Uterus (tissue), 4 donors: ENCODE measurements around the gene UAP1. TPM values are rescaled to one million over a fixed set of nuclear protein-coding genes. Genes with fewer than 3 reads are reported as not detected.

Source experiments
- DNase-seq, 2 donors: peaks; one replicate each; pipeline ENCODE4 v3.0.0-alpha.2; 2019 to 2020
- H3K27ac ChIP-seq, 2 donors: fragments of 200-600 bp; sonication (generic); 1 replicate in 1 of 2; 2 replicates in 1 of 2; pipeline ENCODE4 v1.5.1; 2016 to 2018
- H3K27me3 ChIP-seq, 2 donors: fragments of 200-600 bp; sonication (generic); one replicate each; pipeline ENCODE4 v1.5.1; 2018 to 2019; ENCODE audit warnings: control low read depth in 1 of 2
- H3K36me3 ChIP-seq, 2 donors: fragments of 200-600 bp; sonication (generic); one replicate each; pipeline ENCODE4 v1.5.1; 2019; ENCODE audit warnings: control low read depth in 1 of 2
- H3K4me1 ChIP-seq, 2 donors: fragments of 200-600 bp; sonication (generic); one replicate each; pipeline ENCODE4 v1.5.1; 2018 to 2019; ENCODE audit warnings: control low read depth in 1 of 2
- H3K4me3 ChIP-seq, 2 donors: fragments of 200-600 bp; sonication (generic); 1 replicate in 1 of 2; 2 replicates in 1 of 2; pipeline ENCODE4 v1.5.1; 2018 to 2019; ENCODE audit warnings: mild to moderate bottlenecking in 1 of 2
- H3K9me3 ChIP-seq, 2 donors: fragments of 200-600 bp; sonication (generic); one replicate each; pipeline ENCODE4 v1.5.1; 2019; ENCODE audit warnings: control low read depth in 1 of 2
- CTCF ChIP-seq, 4 experiments: fragments of 200-600 bp in 2 of 4; fragments of 450-650 bp in 2 of 4; sonication (generic) in 2 of 4; IDR thresholded peaks; one replicate each; pipeline ENCODE4 v1.5.1; 2016 to 2019; ENCODE audit warnings: antibody characterized with exemption in 4 of 4, mild to moderate bottlenecking in 2 of 4, moderate library complexity in 1 of 4
- POLR2A ChIP-seq, 2 donors: fragments of 450-650 bp; IDR thresholded peaks; one replicate each; pipeline ENCODE4 v1.6.1; 2016; ENCODE audit warnings: antibody characterized with exemption in 2 of 2, mild to moderate bottlenecking in 1 of 2, moderate library complexity in 1 of 2
- intact Hi-C: fragments of 100-400 bp; cut with DNase I; formaldehyde crosslinking; loops from one replicate; pipeline ENCODE4 v1.15.1; 2023; ENCODE audit warnings: low total_unique reads
- total RNA-seq, 4 donors: library from RNA; depleted of rRNA in 3 of 4; stranded (reverse); fragments of >200 nt in 3 of 4; gene quantifications; one replicate each; pipeline versions ENCODE4 v1.1.0 to v1.2.4, GENCODE V29; 2014 to 2023
- donor health status: DM: yes; HTN: yes; CAD: no.

Gene UAP1
- total RNA-seq, 4 donors from 2014 or later: 17.7 to 66.5 (median 55.0) TPM

DNA sequence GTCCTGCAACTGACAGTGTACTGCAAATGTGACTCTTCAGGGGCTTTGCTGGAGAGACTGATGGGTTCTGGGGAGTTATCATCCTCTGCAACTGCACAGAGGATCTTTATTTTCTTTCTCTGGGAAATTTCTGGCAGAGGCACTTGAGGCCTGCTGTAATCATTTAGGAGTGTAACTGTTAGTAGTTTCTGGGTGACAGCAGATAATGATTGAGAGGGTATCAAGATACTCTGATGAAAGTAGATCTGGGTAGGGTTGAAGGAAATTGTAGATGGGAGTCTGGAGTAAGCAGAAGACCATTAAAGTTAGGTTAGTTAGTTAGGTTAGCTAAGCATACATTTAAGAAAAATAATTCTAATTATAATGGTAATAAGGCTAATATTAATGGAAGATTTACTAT, 59.7 kb downstream of the UAP1 start:
- no peaks in the 10 kb centered on the region for H3K4me1 ChIP-seq
- H3K9me3 ChIP-seq: no peaks in the 10 kb centered on the region
- no peak for TF ChIP-seq POLR2A (IDR thresholded peaks at IDR 0.05)
- no peak for TF ChIP-seq CTCF (IDR thresholded peaks at IDR 0.05)
- intact Hi-C loops: no loop called here
- H3K36me3 ChIP-seq: no peaks in the 10 kb centered on the region
- no peak for DNase-seq
- no peak overlapping the region for H3K27ac ChIP-seq
- H3K4me3 ChIP-seq: no peak overlapping the region
- H3K27me3 ChIP-seq: no peaks in the 10 kb centered on the region

DNA sequence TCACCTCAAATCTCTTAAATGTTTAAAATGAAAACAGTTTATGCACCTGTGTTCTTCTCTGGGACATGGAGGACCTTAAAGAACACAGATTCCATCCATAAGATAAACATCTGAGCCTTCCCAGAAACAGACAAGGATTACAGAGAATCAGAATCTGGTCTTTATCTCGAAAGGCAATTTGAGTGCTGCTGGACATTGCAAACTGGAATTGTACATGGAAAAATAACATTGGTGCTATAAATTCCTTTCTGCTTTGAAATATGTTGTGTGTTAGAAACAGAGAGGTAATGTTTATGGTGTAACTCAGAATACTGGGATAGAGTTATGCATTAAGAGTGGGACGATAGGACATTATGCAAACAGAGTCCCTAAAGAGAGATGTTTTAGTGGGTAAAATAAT, 64.2 kb downstream of the UAP1 start:
- Histone ChIP-seq H3K4me3 (no peak overlapping the region), H3K9me3 (no peaks in the 10 kb centered on the region), H3K36me3 (no peaks in the 10 kb centered on the region), H3K4me1 (no peaks in the 10 kb centered on the region), H3K27ac (peak overlapping the region; percentile 79 to 87), H3K27me3 (no peaks in the 10 kb centered on the region)
- TF ChIP-seq POLR2A (IDR thresholded peaks at IDR 0.05) (no peak), CTCF (IDR thresholded peaks at IDR 0.05) (no peak)
- DNase-seq: no peak
- intact Hi-C loops: no loop called here

DNA sequence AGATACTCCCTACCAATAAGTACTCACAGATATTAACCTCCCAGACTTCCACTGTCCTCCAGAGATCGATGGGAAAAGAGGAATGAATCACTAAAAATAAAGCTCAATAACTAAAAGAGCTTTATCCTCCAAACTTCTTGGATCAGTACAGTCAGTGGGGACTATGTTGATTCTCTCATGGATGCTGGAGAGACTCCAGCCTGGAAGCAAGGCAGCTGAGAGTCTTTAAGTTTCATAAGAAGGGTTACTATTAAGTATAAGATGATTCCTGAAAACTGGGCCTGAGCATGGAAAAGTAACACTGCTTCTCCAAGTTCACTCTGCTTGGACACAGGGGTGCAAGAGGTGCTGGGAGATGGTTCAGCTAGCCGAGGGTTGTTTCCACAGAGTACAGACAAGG, 64.6 kb downstream of the UAP1 start:
- Histone ChIP-seq H3K9me3 (no peaks in the 10 kb centered on the region), H3K4me1 (no peaks in the 10 kb centered on the region), H3K36me3 (no peaks in the 10 kb centered on the region), H3K27me3 (no peaks in the 10 kb centered on the region), H3K4me3 (peak overlapping the region in 1 of 2 donors; percentile 21), H3K27ac (peak overlapping the region; percentile 79 to 87)
- no peak for TF ChIP-seq POLR2A (IDR thresholded peaks at IDR 0.05)
- TF ChIP-seq CTCF (IDR thresholded peaks at IDR 0.05): no peak
- DNase-seq: peak in 1 of 2 donors; percentile 35
- intact Hi-C loops: no loop called here

DNA sequence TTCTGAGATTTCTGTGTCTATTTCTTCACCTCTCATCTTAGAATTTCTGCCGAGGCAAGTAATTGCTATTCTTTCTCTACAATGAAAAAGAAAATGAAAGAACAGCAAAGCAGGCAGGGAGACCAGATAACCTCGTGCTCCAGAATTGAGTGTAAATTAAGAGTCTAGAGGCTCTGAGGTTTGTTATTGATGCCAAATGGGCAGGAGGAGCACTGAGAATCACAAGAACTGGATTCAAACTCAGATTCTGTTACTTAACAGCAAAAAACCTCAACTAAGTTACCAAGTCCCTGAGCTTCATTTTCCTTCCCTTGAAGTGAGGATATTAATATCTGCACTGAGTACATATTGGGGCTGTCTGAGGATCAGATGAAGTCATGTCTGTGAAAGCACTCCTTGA, 65.2 kb downstream of the UAP1 start:
- Histone ChIP-seq H3K27ac (peak overlapping the region; percentile 79 to 87), H3K9me3 (no peaks in the 10 kb centered on the region), H3K4me1 (no peaks in the 10 kb centered on the region), H3K27me3 (no peaks in the 10 kb centered on the region), H3K4me3 (peak overlapping the region; percentile 8 to 21), H3K36me3 (no peaks in the 10 kb centered on the region)
- intact Hi-C loops: no loop called here
- TF ChIP-seq POLR2A (IDR thresholded peaks at IDR 0.05) (no peak), CTCF (IDR thresholded peaks at IDR 0.05) (no peak)
- DNase-seq: no peak

DNA sequence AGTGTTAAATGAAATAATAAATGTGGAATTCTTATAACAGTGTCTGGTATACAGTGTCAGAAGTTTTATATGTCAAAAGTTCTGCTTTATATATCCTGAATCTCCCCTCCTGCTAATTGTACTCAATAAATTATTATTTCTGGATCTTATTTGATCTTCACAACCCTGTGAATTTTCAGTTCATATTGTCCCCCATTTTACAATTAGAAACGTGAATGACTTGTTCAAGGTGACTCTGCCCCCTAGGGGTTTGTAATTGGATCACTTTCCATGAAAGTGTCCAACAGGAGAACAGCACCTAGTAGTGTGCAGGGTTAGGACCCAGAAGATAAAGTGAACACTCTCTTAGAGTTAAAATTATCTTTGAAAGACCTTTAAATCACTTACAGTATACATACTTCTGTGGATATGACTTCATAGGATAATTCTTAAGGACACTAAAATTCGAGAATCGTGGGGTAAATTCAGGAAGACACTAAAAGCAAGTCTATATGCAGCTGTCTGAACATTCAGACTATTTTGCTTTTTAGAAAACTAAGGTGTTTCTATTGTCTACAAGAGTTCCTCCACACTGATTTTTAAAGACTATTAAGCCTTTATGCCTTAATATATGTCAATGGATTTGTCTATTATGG, 66.3 kb downstream of the UAP1 start:
- H3K4me1 ChIP-seq: no peaks in the 10 kb centered on the region
- intact Hi-C loops: no loop called here

More for the DNA sequence above, 66.3 kb downstream of the UAP1 start:
- H3K27me3 ChIP-seq: no peaks in the 10 kb centered on the region
- H3K9me3 ChIP-seq: no peaks in the 10 kb centered on the region
- peak overlapping the region; percentile 79 to 87 for H3K27ac ChIP-seq
- no peak for DNase-seq
- no peak overlapping the region for H3K4me3 ChIP-seq
- TF ChIP-seq CTCF (IDR thresholded peaks at IDR 0.05): peak in 1 of 4 experiments; percentile 18
- TF ChIP-seq POLR2A (IDR thresholded peaks at IDR 0.05): no peak
- no peaks in the 10 kb centered on the region for H3K36me3 ChIP-seq
